Ishikawa (cell line): Measurements from ENCODE around the gene TSGA10IP.

Source experiments
- CEBPB ChIP-seq: IDR thresholded peaks from 2 replicates; pipeline ENCODE4 v1.6.1; 2012
- CREB1 ChIP-seq: IDR thresholded peaks from 2 replicates; pipeline ENCODE4 v1.6.1; 2012; ENCODE audit warnings: low read depth
- EGR1 ChIP-seq: IDR thresholded peaks from 2 replicates; pipeline ENCODE4 v1.6.1; 2012
- EP300 ChIP-seq: IDR thresholded peaks from 2 replicates; pipeline ENCODE4 v1.6.1; 2012; ENCODE audit warnings: borderline replicate concordance
- FOXM1 ChIP-seq: IDR thresholded peaks from 2 replicates; pipeline ENCODE4 v1.6.1; 2012; ENCODE audit warnings: low read depth, borderline replicate concordance
- NFIC ChIP-seq: IDR thresholded peaks from 2 replicates; pipeline ENCODE4 v1.6.1; 2012
- RAD21 ChIP-seq: IDR thresholded peaks from 2 replicates; pipeline ENCODE4 v1.6.1; 2012; ENCODE audit warnings: low read depth
- TAF1 ChIP-seq: IDR thresholded peaks from 2 replicates; pipeline ENCODE4 v1.6.1; 2012; ENCODE audit warnings: low read depth, mild to moderate bottlenecking
- TCF12 ChIP-seq: IDR thresholded peaks from 2 replicates; pipeline ENCODE4 v1.6.1; 2012; ENCODE audit warnings: low read depth
- TEAD4 ChIP-seq: IDR thresholded peaks from 2 replicates; pipeline ENCODE4 v1.6.1; 2012
- YY1 ChIP-seq: IDR thresholded peaks from 2 replicates; pipeline ENCODE4 v1.6.1; 2012; ENCODE audit warnings: low read depth
- ZBTB7A ChIP-seq: IDR thresholded peaks from 2 replicates; pipeline ENCODE4 v1.6.1; 2012; ENCODE audit warnings: low read depth
- TF ChIP-seq, protein P1 (sequence below): IDR thresholded peaks from 2 replicates; pipeline ENCODE4 v1.6.1; 2012
- TF ChIP-seq, protein P2 (sequence below): IDR thresholded peaks from 2 replicates; pipeline ENCODE4 v1.6.1; 2012
- TF ChIP-seq, protein P3 (sequence below): IDR thresholded peaks from 2 replicates; pipeline ENCODE4 v1.6.1; 2012; ENCODE audit warnings: low read depth, mild to moderate bottlenecking

TSGA10IP gene

DNA sequence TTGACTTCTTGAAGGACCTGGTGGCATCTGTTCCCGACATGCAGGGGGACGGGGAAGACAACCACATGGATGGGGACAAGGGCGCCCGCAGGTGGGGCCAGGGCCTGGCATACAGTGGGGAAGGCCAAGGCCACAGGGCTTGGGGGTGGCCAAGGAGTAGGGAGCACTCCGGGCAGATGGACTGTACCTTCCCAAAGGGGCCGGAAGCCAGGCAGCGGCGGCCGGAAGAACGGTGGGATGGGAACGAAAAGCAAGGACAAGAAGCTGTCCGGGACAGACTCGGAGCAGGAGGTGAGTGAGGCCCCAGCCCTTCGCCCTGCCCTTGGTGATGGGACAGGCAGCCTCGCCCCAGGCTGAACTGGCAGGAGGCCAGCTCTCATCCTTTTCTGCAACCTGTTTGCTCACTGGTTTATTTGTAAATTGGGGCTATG lies 24.9 kb upstream of the TSGA10IP start:
- TF ChIP-seq, protein P1, sequence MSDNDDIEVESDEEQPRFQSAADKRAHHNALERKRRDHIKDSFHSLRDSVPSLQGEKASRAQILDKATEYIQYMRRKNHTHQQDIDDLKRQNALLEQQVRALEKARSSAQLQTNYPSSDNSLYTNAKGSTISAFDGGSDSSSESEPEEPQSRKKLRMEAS: no peak
- TF ChIP-seq TCF12 (no peak), EP300 (no peak), ZBTB7A (no peak), CEBPB (no peak), FOXM1 (no peak), NFIC (no peak), TAF1 (no peak), EGR1 (no peak), TEAD4 (no peak), RAD21 (no peak), CREB1 (no peak), YY1 (no peak)
- TF ChIP-seq, protein P2, sequence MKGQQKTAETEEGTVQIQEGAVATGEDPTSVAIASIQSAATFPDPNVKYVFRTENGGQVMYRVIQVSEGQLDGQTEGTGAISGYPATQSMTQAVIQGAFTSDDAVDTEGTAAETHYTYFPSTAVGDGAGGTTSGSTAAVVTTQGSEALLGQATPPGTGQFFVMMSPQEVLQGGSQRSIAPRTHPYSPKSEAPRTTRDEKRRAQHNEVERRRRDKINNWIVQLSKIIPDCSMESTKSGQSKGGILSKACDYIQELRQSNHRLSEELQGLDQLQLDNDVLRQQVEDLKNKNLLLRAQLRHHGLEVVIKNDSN: no peak
- TF ChIP-seq, protein P3, sequence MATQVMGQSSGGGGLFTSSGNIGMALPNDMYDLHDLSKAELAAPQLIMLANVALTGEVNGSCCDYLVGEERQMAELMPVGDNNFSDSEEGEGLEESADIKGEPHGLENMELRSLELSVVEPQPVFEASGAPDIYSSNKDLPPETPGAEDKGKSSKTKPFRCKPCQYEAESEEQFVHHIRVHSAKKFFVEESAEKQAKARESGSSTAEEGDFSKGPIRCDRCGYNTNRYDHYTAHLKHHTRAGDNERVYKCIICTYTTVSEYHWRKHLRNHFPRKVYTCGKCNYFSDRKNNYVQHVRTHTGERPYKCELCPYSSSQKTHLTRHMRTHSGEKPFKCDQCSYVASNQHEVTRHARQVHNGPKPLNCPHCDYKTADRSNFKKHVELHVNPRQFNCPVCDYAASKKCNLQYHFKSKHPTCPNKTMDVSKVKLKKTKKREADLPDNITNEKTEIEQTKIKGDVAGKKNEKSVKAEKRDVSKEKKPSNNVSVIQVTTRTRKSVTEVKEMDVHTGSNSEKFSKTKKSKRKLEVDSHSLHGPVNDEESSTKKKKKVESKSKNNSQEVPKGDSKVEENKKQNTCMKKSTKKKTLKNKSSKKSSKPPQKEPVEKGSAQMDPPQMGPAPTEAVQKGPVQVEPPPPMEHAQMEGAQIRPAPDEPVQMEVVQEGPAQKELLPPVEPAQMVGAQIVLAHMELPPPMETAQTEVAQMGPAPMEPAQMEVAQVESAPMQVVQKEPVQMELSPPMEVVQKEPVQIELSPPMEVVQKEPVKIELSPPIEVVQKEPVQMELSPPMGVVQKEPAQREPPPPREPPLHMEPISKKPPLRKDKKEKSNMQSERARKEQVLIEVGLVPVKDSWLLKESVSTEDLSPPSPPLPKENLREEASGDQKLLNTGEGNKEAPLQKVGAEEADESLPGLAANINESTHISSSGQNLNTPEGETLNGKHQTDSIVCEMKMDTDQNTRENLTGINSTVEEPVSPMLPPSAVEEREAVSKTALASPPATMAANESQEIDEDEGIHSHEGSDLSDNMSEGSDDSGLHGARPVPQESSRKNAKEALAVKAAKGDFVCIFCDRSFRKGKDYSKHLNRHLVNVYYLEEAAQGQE: no peak

DNA sequence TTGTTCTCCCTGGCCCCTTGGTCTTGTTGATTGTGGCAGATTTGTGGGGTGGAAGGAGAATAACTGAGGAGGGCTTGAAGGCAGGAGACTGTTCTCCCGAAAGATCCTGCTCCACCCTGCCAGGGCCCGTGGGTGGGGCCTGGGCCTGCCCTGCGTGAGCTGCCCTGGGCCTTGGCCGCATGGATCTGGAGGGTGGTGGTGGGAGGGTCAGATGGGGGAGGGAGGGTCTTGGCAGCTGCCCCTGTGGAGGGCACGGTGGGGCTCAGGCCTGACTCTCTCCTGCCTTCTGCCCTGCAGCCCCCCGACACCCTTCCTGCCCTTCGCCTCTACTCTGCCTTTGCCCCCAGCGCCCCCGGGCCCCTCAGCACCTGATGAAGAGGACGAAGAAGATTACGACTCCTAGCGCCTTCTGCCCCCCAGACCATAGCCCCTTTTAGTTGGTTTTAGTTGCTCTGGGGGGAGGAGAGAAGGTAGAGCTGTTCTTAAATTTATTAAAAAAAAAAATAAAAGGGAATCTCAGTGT lies 24.2 kb upstream of the TSGA10IP start:
- TF ChIP-seq EGR1: no peak
- TF ChIP-seq, protein P2: no peak
- no peak for TF ChIP-seq TCF12
- TF ChIP-seq, protein P1: no peak
- TF ChIP-seq, protein P3: no peak
- TF ChIP-seq TEAD4: no peak
- TF ChIP-seq RAD21: no peak
- no peak for TF ChIP-seq FOXM1
- TF ChIP-seq YY1: no peak
- TF ChIP-seq TAF1: no peak
- TF ChIP-seq EP300: no peak
- no peak for TF ChIP-seq NFIC
- TF ChIP-seq CREB1: no peak
- TF ChIP-seq CEBPB: no peak
- TF ChIP-seq ZBTB7A: no peak

DNA sequence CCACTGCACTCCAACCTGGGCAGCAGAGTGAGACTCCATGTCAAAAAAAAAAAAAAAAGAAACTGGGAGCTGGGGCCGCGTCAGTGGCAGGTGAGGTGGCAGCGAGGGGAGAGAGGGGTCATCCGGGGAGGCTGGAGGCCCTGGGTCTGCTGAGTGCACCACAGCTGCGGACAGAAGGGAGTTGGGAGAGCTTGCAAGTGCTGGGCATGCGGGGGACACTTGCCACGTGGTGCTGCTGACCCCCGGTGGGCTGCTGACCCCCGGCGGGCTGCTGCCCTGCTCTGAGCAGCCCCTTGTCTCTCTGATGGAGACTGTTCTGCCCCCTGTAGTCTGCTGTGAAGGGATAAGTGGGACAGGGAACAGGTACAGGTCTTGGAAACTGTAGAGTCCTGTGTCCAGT lies 23.4 kb upstream of the TSGA10IP start:
- TF ChIP-seq, protein P1: no peak
- TF ChIP-seq EGR1 (no peak), TCF12 (no peak), YY1 (no peak), FOXM1 (no peak), EP300 (no peak), CEBPB (no peak), TAF1 (no peak)
- TF ChIP-seq, protein P2: no peak
- TF ChIP-seq, protein P3: no peak

DNA sequence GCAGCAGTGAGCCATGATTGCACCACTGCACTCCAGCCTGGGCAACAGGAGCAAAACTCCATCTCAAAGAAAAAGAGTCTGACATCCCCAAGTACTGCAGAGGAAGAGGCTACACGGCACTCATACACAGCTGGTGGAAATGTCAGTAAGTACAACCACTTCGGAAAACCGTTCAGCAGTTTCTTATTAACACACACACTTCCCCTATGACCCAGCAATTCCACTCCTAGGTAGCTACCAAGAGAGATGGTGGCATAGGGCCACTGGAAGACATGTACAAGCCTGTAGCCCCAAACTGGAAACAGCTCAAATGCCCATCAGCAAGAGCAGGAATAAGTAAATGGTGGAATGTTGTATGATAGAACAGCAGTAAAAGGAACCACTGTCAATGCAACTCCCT lies 22.7 kb upstream of the TSGA10IP start:
- TF ChIP-seq CREB1: no peak
- no peak for TF ChIP-seq ZBTB7A
- TF ChIP-seq CEBPB: no peak
- TF ChIP-seq YY1: no peak
- no peak for TF ChIP-seq NFIC
- no peak for TF ChIP-seq TAF1
- TF ChIP-seq EP300: no peak
- TF ChIP-seq, protein P1: no peak
- no peak for TF ChIP-seq FOXM1
- no peak for TF ChIP-seq EGR1
- TF ChIP-seq, protein P3: no peak
- TF ChIP-seq RAD21: no peak
